A549 (cell line): ENCODE measurements around the gene SIRT2. TPM values are rescaled to one million over a fixed set of nuclear protein-coding genes. Genes with fewer than 3 reads are reported as not detected.

Experiments
- ATAC-seq, 2 experiments: fragments of 200-7000 bp in 1 of 2; fragments of >200 bp in 1 of 2; cut with Nextera tagmentation in 1 of 2; cut with Tn5 transposase in 1 of 2; 3 replicates each; pipeline versions ENCODE4 v1.8.0 to v1.9.1; 2018 to 2020; ENCODE audit warnings: mild to moderate bottlenecking in 1 of 2, moderate library complexity in 1 of 2
- CTCF ChIA-PET: fragments of 300-600 bp; sonication (Branson Sonifier 250); formaldehyde crosslinking; extraction: SDS; loops from one replicate; lab custom pipeline; 2021; ENCODE audit warnings: antibody characterized with exemption, inconsistent platforms; lab: Yijun Ruan, JAX
- POLR2A ChIA-PET: fragments of 350-600 bp; formaldehyde crosslinking; extraction: SDS; loops from one replicate; lab custom pipeline; 2021; ENCODE audit warnings: antibody characterized with exemption, inconsistent platforms; lab: Yijun Ruan, JAX
- DNase-seq, 2 experiments: peaks; one replicate each; pipeline versions ENCODE4 v3.0.0 to v3.0.0-alpha.2; 2011 to 2016; ENCODE audit warnings: low read depth in 1 of 2, low spot score in 1 of 2
- FAIRE-seq: peaks from 2 replicates; lab custom pipeline; 2011; peaks lifted over from hg19 to GRCh38; lab: Jason Lieb, UNC
- H3K27ac ChIP-seq, 2 experiments: fragments of >200 bp; sonication (Bioruptor Twin); formaldehyde crosslinking; 3 replicates each; pipeline ENCODE4 v1.5.1; 2016 to 2017
- H3K4me1 ChIP-seq: fragments of >200 bp; sonication (Bioruptor Twin); formaldehyde crosslinking; 3 replicates; pipeline ENCODE4 v1.6.1; 2016
- H3K4me2 ChIP-seq: fragments of >200 bp; sonication (Bioruptor Twin); formaldehyde crosslinking; 3 replicates; pipeline ENCODE4 v1.6.1; 2016
- H3K4me3 ChIP-seq: fragments of >200 bp; sonication (Bioruptor Twin); formaldehyde crosslinking; 3 replicates; pipeline ENCODE4 v1.5.1; 2016
- H3K9me3 ChIP-seq: fragments of >200 bp; sonication (Bioruptor Twin); formaldehyde crosslinking; 3 replicates; pipeline ENCODE4 v1.6.1; 2016
- BHLHE40 ChIP-seq: IDR thresholded peaks from 2 replicates; pipeline ENCODE4 v1.6.1; 2012; ENCODE audit warnings: low read depth, low read length, inconsistent platforms
- CBX2 ChIP-seq: fragments of 200-600 bp; sonication (generic); IDR thresholded peaks from 2 replicates; pipeline ENCODE4 v1.6.1; 2016; ENCODE audit warnings: low read depth, mild to moderate bottlenecking, borderline replicate concordance
- CEBPB ChIP-seq, 2 experiments: fragments of >200 bp in 1 of 2; sonication (Bioruptor Twin) in 1 of 2; formaldehyde crosslinking in 1 of 2; IDR thresholded peaks; 2 replicates each; pipeline ENCODE4 v1.6.1; 2012 to 2016
- EHF ChIP-seq: fragments of 250-450 bp; sonication (Bioruptor Pico); IDR thresholded peaks from 2 replicates; pipeline ENCODE4 v1.5.0; 2020; ENCODE audit warnings: mild to moderate bottlenecking
- GATA3 ChIP-seq: IDR thresholded peaks from 2 replicates; pipeline ENCODE4 v1.6.1; 2012; ENCODE audit warnings: borderline replicate concordance
- HEYL ChIP-seq: fragments of 250-450 bp; sonication (Bioruptor Pico); IDR thresholded peaks from 2 replicates; pipeline ENCODE4 v1.8.0; 2021; ENCODE audit warnings: mild to moderate bottlenecking, moderate library complexity
- HOXA7 ChIP-seq: fragments of 250-450 bp; sonication (Bioruptor Pico); IDR thresholded peaks from 2 replicates; pipeline ENCODE4 v1.5.0; 2020; ENCODE audit warnings: mild to moderate bottlenecking, moderate library complexity
- JUN ChIP-seq, 2 experiments: fragments of >200 bp; sonication (Bioruptor Twin); formaldehyde crosslinking; IDR thresholded peaks; 2 replicates in 1 of 2; 3 replicates in 1 of 2; pipeline ENCODE4 v1.6.1; 2016 to 2017
- MAFK ChIP-seq: fragments of 450-650 bp; IDR thresholded peaks from 2 replicates; pipeline ENCODE4 v1.6.1; 2014; ENCODE audit not compliant: partially characterized antibody
- NFE2L2 ChIP-seq: fragments of 150-350 bp; conservative IDR thresholded peaks from 2 replicates; pipeline ENCODE4 v1.6.1; 2014; ENCODE audit warnings: low read length
- NR3C1 ChIP-seq: fragments of >200 bp; sonication (Bioruptor Twin); formaldehyde crosslinking; IDR thresholded peaks from 3 replicates; pipeline ENCODE4 v1.6.1; 2017
- POLR2AphosphoS2 ChIP-seq: conservative IDR thresholded peaks from 2 replicates; pipeline ENCODE4 v1.6.1; 2012; ENCODE audit warnings: low read length, improper control_type of control experiment, inconsistent platforms
- RFX5 ChIP-seq: fragments of 450-650 bp; IDR thresholded peaks from 2 replicates; pipeline ENCODE4 v1.7.1; 2014; ENCODE audit warnings: antibody characterized with exemption, mild to moderate bottlenecking, moderate library complexity
- SMC3 ChIP-seq: fragments of >200 bp; sonication (Bioruptor Twin); formaldehyde crosslinking; IDR thresholded peaks from 3 replicates; pipeline ENCODE4 v1.6.1; 2018; ENCODE audit warnings: inconsistent platforms
- TP53 ChIP-seq: fragments of 250-450 bp; sonication (Bioruptor Pico); IDR thresholded peaks from 2 replicates; pipeline ENCODE4 v1.5.0; 2021; ENCODE audit warnings: mild to moderate bottlenecking, moderate library complexity
- ZSCAN20 ChIP-seq: fragments of 250-450 bp; sonication (Bioruptor Pico); IDR thresholded peaks from 2 replicates; pipeline ENCODE4 v1.8.0; 2022; ENCODE audit warnings: mild to moderate bottlenecking, moderate library complexity
- WGBS: methylation state at CpG from one replicate; pipeline ENCODE4 v1.1.6; 2017; ENCODE audit errors: missing lambda C conversion rate; 5-methylcytosine and 5-hydroxymethylcytosine counted together
- polyA plus RNA-seq, 4 experiments: library from polyadenylated mRNA; depleted of rRNA in 3 of 4; stranded (reverse); fragments of >200 nt; fragmentation: RNase III in 1 of 4; extraction: RNeasy Plus Mini Kit Qiagen cat#74134 plus additional on column Dnase treatment in 1 of 4; gene quantifications; 2 replicates in 3 of 4; 3 replicates in 1 of 4; pipeline ENCODE4 v1.2.3, GENCODE V29; 2011 to 2017
- TF ChIP-seq, protein P1 (sequence below): IDR thresholded peaks from 2 replicates; pipeline ENCODE4 v1.6.1; 2012
- TF ChIP-seq, protein P2 (sequence below): fragments of 250-450 bp; sonication (Bioruptor Pico); IDR thresholded peaks from 2 replicates; pipeline ENCODE4 v1.5.0; 2021; ENCODE audit warnings: mild to moderate bottlenecking, moderate library complexity, borderline replicate concordance
- TF ChIP-seq, protein P3 (sequence below): IDR thresholded peaks from 2 replicates; pipeline ENCODE4 v1.6.1; 2012
- TF ChIP-seq, protein P4 (sequence below): fragments of 450-650 bp; IDR thresholded peaks from 2 replicates; pipeline ENCODE4 v1.6.1; 2014; ENCODE audit warnings: antibody characterized with exemption
- TF ChIP-seq, protein P5 (sequence below): fragments of >200 bp; sonication (Bioruptor Twin); formaldehyde crosslinking; IDR thresholded peaks from 3 replicates; pipeline ENCODE4 v1.5.1; 2016
- TF ChIP-seq, protein P6 (sequence below): fragments of >200 bp; sonication (Bioruptor Twin); formaldehyde crosslinking; IDR thresholded peaks from 2 replicates; pipeline ENCODE4 v1.6.1; 2016
- TF ChIP-seq, protein P7 (sequence below): fragments of 200-600 bp; sonication (generic); IDR thresholded peaks from 2 replicates; pipeline ENCODE4 v1.6.1; 2016; ENCODE audit warnings: antibody characterized with exemption, mild to moderate bottlenecking, moderate library complexity

The SIRT2 gene
- polyA plus RNA-seq, 2 of the 4 experiments (the other 2 are of a cell fraction) = 28.6 to 30.4 TPM

DNA sequence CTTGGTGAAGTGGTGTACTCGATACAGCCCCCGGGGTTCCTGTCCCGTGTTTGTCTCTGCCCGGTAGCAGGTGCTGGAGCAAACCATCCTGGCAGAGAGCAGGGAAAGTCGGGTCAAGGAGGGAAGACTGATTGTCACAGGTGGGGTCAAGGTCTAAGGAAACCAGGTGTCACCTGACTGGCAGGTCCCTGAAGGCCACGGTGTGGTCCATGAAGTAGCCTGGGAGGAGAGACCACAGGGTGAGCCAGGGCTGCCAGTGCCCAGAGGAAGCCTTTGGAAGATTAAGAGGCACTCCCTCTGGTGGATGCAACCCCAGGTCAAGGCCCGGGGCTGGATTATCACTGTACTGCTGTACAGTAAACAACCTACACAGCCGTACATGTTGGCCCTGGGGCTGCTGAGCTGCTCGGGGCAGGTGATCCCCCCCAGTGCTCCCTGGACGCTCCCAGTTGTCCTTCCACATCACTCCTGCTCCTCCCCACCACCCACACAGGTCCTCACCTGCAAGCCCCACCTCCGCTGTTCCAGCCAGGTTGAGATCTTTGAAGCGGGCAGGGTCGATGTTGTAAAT is 18.6 kb upstream of the SIRT2 start (continued):
- peak; percentile 65 for TF ChIP-seq SMC3
- no peak for TF ChIP-seq TP53 (CRISPR knock-in tag)
- TF ChIP-seq, protein P1, sequence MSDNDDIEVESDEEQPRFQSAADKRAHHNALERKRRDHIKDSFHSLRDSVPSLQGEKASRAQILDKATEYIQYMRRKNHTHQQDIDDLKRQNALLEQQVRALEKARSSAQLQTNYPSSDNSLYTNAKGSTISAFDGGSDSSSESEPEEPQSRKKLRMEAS = no peak
- TF ChIP-seq CEBPB (IDR thresholded peaks at IDR 0.05) = no peak
- TF ChIP-seq, protein P2, sequence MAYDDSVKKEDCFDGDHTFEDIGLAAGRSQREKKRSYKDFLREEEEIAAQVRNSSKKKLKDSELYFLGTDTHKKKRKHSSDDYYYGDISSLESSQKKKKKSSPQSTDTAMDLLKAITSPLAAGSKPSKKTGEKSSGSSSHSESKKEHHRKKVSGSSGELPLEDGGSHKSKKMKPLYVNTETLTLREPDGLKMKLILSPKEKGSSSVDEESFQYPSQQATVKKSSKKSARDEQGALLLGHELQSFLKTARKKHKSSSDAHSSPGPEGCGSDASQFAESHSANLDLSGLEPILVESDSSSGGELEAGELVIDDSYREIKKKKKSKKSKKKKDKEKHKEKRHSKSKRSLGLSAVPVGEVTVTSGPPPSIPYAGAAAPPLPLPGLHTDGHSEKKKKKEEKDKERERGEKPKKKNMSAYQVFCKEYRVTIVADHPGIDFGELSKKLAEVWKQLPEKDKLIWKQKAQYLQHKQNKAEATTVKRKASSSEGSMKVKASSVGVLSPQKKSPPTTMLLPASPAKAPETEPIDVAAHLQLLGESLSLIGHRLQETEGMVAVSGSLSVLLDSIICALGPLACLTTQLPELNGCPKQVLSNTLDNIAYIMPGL = no peak
- TF ChIP-seq MAFK = no peak
- TF ChIP-seq POLR2AphosphoS2 = peak; percentile 74; the same call in 1 of the 2 replicates
- TF ChIP-seq ZSCAN20 = no peak
- TF ChIP-seq CBX2 = no peak
- TF ChIP-seq, protein P3, sequence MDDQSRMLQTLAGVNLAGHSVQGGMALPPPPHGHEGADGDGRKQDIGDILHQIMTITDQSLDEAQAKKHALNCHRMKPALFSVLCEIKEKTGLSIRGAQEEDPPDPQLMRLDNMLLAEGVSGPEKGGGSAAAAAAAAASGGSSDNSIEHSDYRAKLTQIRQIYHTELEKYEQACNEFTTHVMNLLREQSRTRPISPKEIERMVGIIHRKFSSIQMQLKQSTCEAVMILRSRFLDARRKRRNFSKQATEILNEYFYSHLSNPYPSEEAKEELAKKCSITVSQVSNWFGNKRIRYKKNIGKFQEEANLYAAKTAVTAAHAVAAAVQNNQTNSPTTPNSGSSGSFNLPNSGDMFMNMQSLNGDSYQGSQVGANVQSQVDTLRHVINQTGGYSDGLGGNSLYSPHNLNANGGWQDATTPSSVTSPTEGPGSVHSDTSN = 0 out of 2 replicates have a peak, but pooled peaks have one; percentile 42
- no peak for TF ChIP-seq NFE2L2
- TF ChIP-seq EHF (CRISPR knock-in tag) = no peak

DNA sequence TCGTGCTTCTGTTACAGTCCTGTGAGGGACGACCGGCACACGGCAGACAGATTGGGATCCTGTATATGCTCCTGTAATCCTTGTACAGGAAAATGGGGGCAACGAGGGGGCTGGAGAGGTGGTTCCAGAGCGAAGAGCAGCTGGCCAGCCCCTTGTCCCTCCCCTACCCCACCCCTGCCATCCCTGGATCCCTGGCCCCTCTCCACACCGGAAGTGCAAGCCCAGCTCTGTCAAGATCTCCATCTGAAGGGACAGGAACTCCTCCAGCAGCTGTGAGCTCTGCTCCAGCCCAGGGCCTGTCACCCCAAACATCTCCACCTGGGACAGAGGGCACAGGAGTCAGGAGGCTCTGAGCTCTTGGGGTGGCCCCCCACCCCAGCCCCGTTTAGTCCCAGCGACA is 18.1 kb upstream of the SIRT2 start:
- ATAC-seq (peak; percentile 3 to 13; a peak in 4 of 6 replicates), DNase-seq (no peak)
- H3K4me3 ChIP-seq = no peak overlapping the region
- 0 out of 3 replicates have a peak, but pooled peaks cover 5% of the 10 kb centered on the region for H3K4me1 ChIP-seq
- no peak for TF ChIP-seq HOXA7 (CRISPR knock-in tag)
- TF ChIP-seq, protein P2 = no peak
- no peak for TF ChIP-seq BHLHE40
- TF ChIP-seq, protein P4, sequence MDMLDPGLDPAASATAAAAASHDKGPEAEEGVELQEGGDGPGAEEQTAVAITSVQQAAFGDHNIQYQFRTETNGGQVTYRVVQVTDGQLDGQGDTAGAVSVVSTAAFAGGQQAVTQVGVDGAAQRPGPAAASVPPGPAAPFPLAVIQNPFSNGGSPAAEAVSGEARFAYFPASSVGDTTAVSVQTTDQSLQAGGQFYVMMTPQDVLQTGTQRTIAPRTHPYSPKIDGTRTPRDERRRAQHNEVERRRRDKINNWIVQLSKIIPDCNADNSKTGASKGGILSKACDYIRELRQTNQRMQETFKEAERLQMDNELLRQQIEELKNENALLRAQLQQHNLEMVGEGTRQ = no peak
- TF ChIP-seq, protein P5, sequence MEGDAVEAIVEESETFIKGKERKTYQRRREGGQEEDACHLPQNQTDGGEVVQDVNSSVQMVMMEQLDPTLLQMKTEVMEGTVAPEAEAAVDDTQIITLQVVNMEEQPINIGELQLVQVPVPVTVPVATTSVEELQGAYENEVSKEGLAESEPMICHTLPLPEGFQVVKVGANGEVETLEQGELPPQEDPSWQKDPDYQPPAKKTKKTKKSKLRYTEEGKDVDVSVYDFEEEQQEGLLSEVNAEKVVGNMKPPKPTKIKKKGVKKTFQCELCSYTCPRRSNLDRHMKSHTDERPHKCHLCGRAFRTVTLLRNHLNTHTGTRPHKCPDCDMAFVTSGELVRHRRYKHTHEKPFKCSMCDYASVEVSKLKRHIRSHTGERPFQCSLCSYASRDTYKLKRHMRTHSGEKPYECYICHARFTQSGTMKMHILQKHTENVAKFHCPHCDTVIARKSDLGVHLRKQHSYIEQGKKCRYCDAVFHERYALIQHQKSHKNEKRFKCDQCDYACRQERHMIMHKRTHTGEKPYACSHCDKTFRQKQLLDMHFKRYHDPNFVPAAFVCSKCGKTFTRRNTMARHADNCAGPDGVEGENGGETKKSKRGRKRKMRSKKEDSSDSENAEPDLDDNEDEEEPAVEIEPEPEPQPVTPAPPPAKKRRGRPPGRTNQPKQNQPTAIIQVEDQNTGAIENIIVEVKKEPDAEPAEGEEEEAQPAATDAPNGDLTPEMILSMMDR = no peak
- no peak for TF ChIP-seq NR3C1
- TF ChIP-seq GATA3 = no peak
- TF ChIP-seq JUN (IDR thresholded peaks at IDR 0.05) = no peak; a peak in 1 of 5 replicates
- TF ChIP-seq, protein P6, sequence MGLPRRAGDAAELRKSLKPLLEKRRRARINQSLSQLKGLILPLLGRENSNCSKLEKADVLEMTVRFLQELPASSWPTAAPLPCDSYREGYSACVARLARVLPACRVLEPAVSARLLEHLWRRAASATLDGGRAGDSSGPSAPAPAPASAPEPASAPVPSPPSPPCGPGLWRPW = no peak
- TF ChIP-seq HEYL = no peak
- no peak for TF ChIP-seq RFX5
- TF ChIP-seq, protein P7, sequence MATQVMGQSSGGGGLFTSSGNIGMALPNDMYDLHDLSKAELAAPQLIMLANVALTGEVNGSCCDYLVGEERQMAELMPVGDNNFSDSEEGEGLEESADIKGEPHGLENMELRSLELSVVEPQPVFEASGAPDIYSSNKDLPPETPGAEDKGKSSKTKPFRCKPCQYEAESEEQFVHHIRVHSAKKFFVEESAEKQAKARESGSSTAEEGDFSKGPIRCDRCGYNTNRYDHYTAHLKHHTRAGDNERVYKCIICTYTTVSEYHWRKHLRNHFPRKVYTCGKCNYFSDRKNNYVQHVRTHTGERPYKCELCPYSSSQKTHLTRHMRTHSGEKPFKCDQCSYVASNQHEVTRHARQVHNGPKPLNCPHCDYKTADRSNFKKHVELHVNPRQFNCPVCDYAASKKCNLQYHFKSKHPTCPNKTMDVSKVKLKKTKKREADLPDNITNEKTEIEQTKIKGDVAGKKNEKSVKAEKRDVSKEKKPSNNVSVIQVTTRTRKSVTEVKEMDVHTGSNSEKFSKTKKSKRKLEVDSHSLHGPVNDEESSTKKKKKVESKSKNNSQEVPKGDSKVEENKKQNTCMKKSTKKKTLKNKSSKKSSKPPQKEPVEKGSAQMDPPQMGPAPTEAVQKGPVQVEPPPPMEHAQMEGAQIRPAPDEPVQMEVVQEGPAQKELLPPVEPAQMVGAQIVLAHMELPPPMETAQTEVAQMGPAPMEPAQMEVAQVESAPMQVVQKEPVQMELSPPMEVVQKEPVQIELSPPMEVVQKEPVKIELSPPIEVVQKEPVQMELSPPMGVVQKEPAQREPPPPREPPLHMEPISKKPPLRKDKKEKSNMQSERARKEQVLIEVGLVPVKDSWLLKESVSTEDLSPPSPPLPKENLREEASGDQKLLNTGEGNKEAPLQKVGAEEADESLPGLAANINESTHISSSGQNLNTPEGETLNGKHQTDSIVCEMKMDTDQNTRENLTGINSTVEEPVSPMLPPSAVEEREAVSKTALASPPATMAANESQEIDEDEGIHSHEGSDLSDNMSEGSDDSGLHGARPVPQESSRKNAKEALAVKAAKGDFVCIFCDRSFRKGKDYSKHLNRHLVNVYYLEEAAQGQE = no peak
- TF ChIP-seq, all 56 proteins: peak for 0
- no peak overlapping the region for H3K4me2 ChIP-seq
- H3K9me3 ChIP-seq = no peaks in the 10 kb centered on the region
- FAIRE-seq = no peak
- CTCF ChIA-PET = interaction anchor here (0.7 to 4.1 kb wide), 23 partner anchors 10 to 515 kb away, joined by 3 to 105 read pairs (median 4); partner anchors contain the start of genes FAM98C, HNRNPL, MRPS12 and SARS2
- 79% methylated on average over 9 of the region's 9 CpGs for WGBS
- POLR2A ChIA-PET = interaction anchor here (0.7 to 4.0 kb wide), 2 partner anchors 13 to 514 kb away, joined by 3 to 20 read pairs; partner anchors contain the start of genes FAM98C, MRPS12 and SARS2
- peak overlapping the region in 1 of 2 experiments; percentile 14; a peak in 1 of 6 replicates for H3K27ac ChIP-seq
